Subcutaneous abdominal adipose tissue (tissue), 5 donors: ENCODE data around the gene CDC42EP3.

Experiments
- H3K27ac ChIP-seq: one replicate; pipeline ENCODE4 v1.7.0; 2013; ENCODE audit warnings: low read depth, mild to moderate bottlenecking, inconsistent platforms, low read length, moderate library complexity
- H3K27me3 ChIP-seq, 5 donors: one replicate each; pipeline ENCODE4 v1.7.0; 2013; ENCODE audit warnings: low read length in 5 of 5, inconsistent platforms in 1 of 5; ENCODE audit not compliant: control insufficient read depth in 5 of 5, insufficient read depth in 4 of 5
- H3K36me3 ChIP-seq, 5 donors: one replicate each; pipeline ENCODE4 v1.7.0; 2013; ENCODE audit warnings: low read length in 5 of 5; ENCODE audit not compliant: control insufficient read depth in 5 of 5, insufficient read depth in 5 of 5
- H3K4me1 ChIP-seq, 5 donors: one replicate each; pipeline ENCODE4 v1.7.0; 2013; ENCODE audit warnings: low read length in 5 of 5, mild to moderate bottlenecking in 3 of 5, moderate library complexity in 1 of 5; ENCODE audit not compliant: control insufficient read depth in 5 of 5, insufficient read depth in 5 of 5
- H3K4me3 ChIP-seq, 5 donors: one replicate each; pipeline ENCODE4 v1.7.0; 2013; ENCODE audit warnings: low read length in 5 of 5, low read depth in 1 of 5
- H3K9ac ChIP-seq, 5 donors: one replicate each; pipeline ENCODE4 v1.7.0; 2013; ENCODE audit warnings: low read length in 5 of 5, mild to moderate bottlenecking in 4 of 5, moderate library complexity in 3 of 5
- H3K9me3 ChIP-seq, 5 donors: one replicate each; pipeline ENCODE4 v1.7.0; 2013; ENCODE audit warnings: low read length in 5 of 5; ENCODE audit not compliant: control insufficient read depth in 5 of 5
- donor health status: healthy.
- donor health status: healthy.
- donor health status: healthy.
- donor health status: healthy.
- donor health status: healthy.

Gene CDC42EP3

DNA sequence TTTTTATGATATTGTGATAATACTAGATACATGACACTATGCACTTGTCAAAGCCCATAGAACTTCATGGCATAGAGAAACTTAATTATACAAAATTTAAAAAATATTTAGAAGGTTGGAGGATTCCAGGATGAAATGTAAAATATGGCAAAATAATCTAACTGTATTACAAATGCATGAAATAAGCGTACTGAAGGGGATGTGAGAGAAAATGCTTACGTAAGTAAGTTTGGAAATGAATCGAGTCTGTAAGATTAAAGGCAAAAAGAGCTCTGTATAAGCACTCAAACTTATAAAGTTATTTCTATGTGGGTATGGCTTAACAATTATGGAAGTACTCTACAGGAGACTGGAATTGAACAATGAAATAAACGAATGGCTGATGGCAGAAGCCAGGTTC, 13.4 kb upstream of the CDC42EP3 start:
- no peak overlapping the region for H3K27ac ChIP-seq
- H3K27me3 ChIP-seq: no peaks in the 10 kb centered on the region
- H3K36me3 ChIP-seq: no peaks in the 10 kb centered on the region
- no peaks in the 10 kb centered on the region for H3K4me1 ChIP-seq
- no peak overlapping the region for H3K9ac ChIP-seq
- no peaks in the 10 kb centered on the region for H3K9me3 ChIP-seq
- no peak overlapping the region for H3K4me3 ChIP-seq

DNA sequence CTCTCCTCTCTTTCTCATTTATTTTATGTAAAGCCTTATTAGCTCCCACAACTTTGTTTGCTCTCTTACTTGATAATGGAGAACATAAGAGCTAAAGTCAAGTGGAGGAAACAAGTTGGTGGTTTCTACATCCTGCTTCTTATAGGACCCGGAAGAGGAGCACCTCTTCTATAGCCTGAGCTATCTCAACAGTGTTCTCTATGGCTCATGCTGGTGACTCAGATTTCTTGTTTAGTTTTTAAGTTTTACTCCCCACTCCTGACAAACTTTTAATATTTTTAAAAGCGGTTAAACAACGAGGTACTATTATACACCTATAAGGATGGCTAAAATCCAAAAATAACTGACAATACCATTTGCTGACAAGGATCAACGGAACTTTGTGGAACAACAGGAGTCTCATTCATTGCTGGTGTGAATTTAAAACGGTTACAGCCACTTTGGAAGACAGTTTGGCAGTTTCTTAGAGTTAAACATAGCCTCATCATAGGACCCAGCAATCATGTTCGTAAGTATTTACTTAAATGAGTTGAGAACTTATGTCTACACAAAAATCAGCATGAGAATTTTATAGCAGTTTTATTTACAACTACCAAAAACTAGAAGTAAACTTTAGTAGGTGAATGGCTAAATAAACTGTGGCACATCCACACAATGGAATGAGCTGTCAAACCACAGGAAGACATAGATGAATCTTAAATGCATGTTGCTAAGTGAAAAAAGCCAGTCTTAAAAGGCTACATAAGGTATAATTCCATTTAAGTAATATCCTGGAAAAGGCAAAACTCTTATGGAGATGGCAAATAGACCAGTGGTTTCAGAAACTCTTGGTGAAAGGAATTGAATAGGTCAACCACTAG, 12.7 kb upstream of the CDC42EP3 start:
- Histone ChIP-seq H3K9me3 (no peaks in the 10 kb centered on the region), H3K27me3 (no peaks in the 10 kb centered on the region), H3K36me3 (no peaks in the 10 kb centered on the region), H3K4me1 (no peaks in the 10 kb centered on the region), H3K9ac (no peak overlapping the region), H3K27ac (no peak overlapping the region), H3K4me3 (no peak overlapping the region)

DNA sequence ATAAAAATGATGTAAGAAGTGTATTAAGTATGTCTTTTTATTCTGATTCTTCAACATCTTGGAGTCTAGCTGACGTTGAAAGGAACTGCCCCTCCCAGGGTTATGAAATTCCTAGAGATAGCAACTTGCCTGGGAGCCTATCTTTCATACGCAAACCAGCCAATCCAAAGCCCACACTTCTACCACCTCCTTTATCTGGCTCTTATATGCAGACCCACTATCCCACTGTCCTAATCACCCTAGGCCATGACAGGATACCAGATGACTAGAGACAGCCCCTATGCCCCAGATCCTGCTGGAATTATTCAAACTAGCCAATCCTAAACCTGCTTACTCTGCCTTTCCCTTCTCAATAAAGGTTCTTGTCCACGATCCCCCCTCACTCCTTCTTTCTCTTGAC, 11.8 kb upstream of the CDC42EP3 start:
- no peaks in the 10 kb centered on the region for H3K27me3 ChIP-seq
- H3K9ac ChIP-seq: no peak overlapping the region
- no peak overlapping the region for H3K4me3 ChIP-seq
- no peaks in the 10 kb centered on the region for H3K9me3 ChIP-seq
- H3K27ac ChIP-seq: no peak overlapping the region
- H3K36me3 ChIP-seq: no peaks in the 10 kb centered on the region
- H3K4me1 ChIP-seq: peaks cover 0 to 1% (median under 1%) of the 10 kb centered on the region in 5 donors

DNA sequence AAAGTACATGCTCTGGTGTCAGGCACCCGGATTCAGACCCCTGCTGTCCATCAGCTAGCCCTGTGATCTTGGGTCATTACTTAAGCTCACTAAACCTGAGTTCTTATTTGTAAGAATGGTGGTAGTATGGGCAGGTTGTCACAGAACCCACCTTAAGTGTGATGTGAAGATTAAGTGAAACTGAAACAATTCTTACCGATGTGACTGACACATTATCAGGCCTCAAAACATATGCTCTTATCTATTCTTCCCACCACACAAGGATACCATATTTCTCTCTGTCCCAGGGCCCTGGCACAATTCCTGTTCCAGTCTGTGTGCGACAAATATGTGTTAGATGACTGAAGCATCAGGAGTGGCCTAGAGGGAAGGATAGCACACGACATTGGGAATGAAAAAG, 11.0 kb upstream of the CDC42EP3 start:
- Histone ChIP-seq H3K9ac (no peak overlapping the region), H3K36me3 (no peaks in the 10 kb centered on the region), H3K27ac (no peak overlapping the region), H3K9me3 (no peaks in the 10 kb centered on the region), H3K27me3 (no peaks in the 10 kb centered on the region), H3K4me3 (no peak overlapping the region), H3K4me1 (peaks cover 0 to 6% (median 3%) of the 10 kb centered on the region in 5 donors)

DNA sequence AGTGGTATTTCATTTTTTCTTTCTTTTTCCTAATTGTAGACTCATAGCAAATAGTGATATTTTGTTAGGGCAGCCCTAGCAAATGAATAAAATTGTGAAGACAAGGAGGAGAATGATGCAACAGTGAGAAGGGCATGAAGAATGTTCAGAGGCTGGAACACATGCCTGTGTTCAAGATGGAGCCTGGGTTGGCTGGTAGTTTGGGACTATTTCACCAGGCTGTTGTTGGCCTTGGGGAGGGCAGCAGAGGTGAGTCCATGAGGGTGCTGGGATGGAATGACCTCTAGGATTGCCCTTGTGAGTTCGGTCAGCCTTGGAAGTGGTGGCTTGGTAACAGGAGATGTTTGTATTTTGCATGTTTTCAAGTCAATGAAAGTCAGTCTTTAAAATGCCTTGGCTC, 10.1 kb upstream of the CDC42EP3 start:
- Histone ChIP-seq H3K4me1 (peaks cover 0 to 6% (median 3%) of the 10 kb centered on the region in 5 donors), H3K9ac (no peak overlapping the region), H3K9me3 (no peaks in the 10 kb centered on the region), H3K27me3 (no peaks in the 10 kb centered on the region), H3K36me3 (no peaks in the 10 kb centered on the region), H3K4me3 (no peak overlapping the region), H3K27ac (no peak overlapping the region)

DNA sequence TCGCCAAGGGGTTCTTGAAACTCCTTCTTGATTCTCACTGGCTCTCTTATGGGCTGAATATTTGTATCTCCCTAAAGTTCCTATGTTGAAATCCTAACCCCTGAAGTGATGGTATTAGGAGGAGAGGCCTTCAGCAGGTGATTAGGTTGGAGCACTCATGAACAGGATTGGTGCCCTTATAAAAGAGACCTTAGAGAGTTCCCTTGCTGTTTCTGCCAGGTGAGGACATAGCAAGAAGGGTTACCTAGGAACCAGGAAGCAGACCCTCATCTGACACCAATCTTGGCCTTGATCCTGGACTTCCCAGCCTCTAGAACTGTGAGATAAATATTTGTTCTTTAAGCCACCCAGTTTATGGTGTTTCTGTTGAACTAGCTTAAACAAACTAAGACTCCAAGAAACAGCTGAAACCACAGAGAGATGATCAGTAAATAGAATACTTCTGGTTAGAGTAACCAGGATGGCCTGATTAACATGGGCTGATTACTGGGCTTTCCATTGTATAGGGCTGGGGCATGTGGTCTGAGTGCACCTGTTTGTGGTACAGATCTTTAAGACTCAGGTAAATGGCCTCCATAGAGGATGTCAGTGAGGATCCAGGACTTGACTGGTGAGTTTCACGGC, 7.7 kb upstream of the CDC42EP3 start:
- no peaks in the 10 kb centered on the region for H3K27me3 ChIP-seq
- no peaks in the 10 kb centered on the region for H3K36me3 ChIP-seq
- no peak overlapping the region for H3K27ac ChIP-seq
- H3K4me1 ChIP-seq: peaks cover 0 to 9% (median 6%) of the 10 kb centered on the region in 5 donors
- no peak overlapping the region for H3K9ac ChIP-seq
- no peak overlapping the region for H3K4me3 ChIP-seq
- no peaks in the 10 kb centered on the region for H3K9me3 ChIP-seq

DNA sequence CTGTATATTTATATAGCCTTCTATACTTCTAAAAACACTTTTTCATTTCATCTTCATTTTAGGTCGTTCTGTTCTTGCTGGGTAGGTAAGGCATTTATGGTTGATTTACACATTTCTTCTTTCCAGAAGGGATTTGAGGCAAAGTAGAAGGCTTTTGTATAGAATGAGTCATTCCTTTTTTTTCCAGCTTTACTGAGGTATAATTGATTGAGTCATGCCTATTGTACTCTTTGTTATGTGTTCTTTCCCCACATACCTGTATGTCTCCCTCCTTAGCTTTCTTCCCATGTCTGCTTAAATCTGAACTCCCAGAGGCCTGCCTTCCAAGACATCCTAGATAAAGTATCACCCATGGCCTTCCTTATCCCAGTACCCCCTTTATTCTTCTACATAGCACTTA, 4.8 kb upstream of the CDC42EP3 start:
- Histone ChIP-seq H3K9ac (no peak overlapping the region), H3K4me1 (peaks cover 3 to 22% (median 17%) of the 10 kb centered on the region in 5 donors), H3K4me3 (no peak overlapping the region), H3K27me3 (no peaks in the 10 kb centered on the region), H3K27ac (no peak overlapping the region), H3K36me3 (no peaks in the 10 kb centered on the region), H3K9me3 (no peaks in the 10 kb centered on the region)

DNA sequence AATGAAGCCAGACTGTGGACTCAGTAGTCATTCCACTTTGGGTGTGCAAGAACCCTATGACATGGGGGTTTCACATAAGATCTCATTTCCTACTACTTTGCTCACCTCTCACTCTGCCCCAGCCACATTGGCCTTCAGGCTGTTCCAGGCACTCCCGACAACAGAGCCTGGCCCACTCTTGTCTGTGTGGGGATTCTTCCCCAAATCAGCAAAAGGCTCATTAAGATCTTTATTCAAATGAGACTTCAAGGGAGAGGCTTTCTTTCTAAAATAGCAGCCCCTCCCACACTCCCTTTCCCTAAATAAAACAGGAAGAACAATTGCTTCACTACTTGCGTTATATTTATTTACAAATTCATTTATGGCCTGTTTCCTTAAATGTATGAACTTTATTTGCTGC, 3.5 kb upstream of the CDC42EP3 start:
- no peaks in the 10 kb centered on the region for H3K27me3 ChIP-seq
- no peaks in the 10 kb centered on the region for H3K36me3 ChIP-seq
- no peaks in the 10 kb centered on the region for H3K9me3 ChIP-seq
- H3K4me3 ChIP-seq: no peak overlapping the region
- H3K27ac ChIP-seq: no peak overlapping the region
- peaks cover 3 to 35% (median 29%) of the 10 kb centered on the region in 5 donors for H3K4me1 ChIP-seq
- no peak overlapping the region for H3K9ac ChIP-seq

DNA sequence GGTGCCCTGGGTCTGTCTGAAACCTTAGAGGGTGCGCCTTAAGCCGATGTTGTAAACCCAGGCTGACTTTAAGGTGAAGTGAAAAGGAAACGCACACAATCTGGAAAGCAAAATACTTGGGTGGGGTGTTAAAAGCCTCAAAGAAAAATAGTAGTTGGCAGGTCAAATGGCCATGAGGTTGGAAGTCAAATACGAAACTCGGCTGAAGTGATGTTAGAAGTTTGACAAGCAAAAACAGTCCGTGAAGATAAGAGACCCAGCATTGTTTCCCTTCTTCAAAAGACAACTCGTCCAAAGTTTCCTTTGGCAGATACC, 1.4 kb upstream of the CDC42EP3 start:
- Histone ChIP-seq H3K4me1 (peaks cover 3 to 40% (median 30%) of the 10 kb centered on the region in 5 donors), H3K27ac (peak overlapping the region; percentile 81), H3K9ac (peak overlapping the region in 4 of 5 donors; percentile 49 to 88 (median 80))

DNA sequence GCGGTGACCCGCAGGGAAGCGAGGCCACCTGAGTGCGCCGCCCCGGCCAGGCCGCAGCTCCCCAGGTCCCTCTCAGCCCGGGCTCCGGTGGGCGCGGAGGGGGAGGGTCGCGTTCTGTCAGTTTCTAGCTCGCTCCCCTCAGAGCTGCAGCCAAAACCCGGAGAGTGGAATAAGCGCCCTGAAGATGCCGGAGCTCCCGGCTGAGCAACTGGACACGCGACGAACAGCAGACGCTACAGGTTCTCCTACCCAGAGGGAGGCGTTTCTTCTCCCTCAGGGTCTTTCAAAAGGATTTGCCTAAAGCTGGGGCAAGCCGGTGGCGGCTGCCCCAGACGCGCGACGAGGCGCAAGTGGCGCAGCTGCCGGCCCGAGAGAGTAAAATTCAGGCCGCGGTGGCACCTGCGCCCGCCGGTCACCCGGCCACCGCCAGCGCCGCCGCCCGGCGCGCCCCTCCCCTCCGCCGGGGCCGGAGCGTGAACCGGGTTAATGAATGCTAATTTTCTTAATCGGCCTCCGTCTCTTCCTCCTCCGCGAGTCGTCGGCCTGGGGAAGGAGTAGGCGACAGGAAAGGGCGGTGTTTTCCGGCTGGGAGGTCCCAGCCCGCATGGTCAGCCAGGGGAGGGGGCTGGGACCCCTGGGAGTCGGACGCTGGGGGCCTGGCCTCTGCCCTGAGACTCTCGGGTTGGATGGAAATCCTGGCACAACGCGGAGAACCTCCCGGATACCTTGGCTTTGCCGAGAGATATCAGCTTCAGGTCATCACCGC, 845 bp upstream of the CDC42EP3 start:
- H3K27ac ChIP-seq: peak overlapping the region; percentile 81
- H3K27me3 ChIP-seq: no peaks in the 10 kb centered on the region
- H3K36me3 ChIP-seq: no peaks in the 10 kb centered on the region
- H3K9me3 ChIP-seq: no peaks in the 10 kb centered on the region
- peaks cover 3 to 42% (median 30%) of the 10 kb centered on the region in 5 donors for H3K4me1 ChIP-seq
- peak overlapping the region; percentile 63 to 90 (median 86) for H3K4me3 ChIP-seq
- peak overlapping the region in 4 of 5 donors; percentile 62 to 88 (median 80) for H3K9ac ChIP-seq

More for the DNA sequence above, 1.4 kb upstream of the CDC42EP3 start:
- no peaks in the 10 kb centered on the region for H3K36me3 ChIP-seq
- H3K27me3 ChIP-seq: no peaks in the 10 kb centered on the region
- H3K9me3 ChIP-seq: no peaks in the 10 kb centered on the region
- H3K4me3 ChIP-seq: peak overlapping the region; percentile 62 to 90 (median 86)
